ENCODE results near the gene PLCB1.

Gene PLCB1

GRCh38 chr20:8393381-8393780 lies 261.3 kb downstream of the PLCB1 start:
- TF ChIP-seq CTCF (IDR thresholded peaks at IDR 0.05), result no peak

GRCh38 chr20:8394308-8394945 lies 262.4 kb downstream of the PLCB1 start:
- TF ChIP-seq CTCF (IDR thresholded peaks at IDR 0.05), result no peak

GRCh38 chr20:8395956-8396355 lies 263.9 kb downstream of the PLCB1 start:
- TF ChIP-seq CTCF (IDR thresholded peaks at IDR 0.05), result no peak

- TF ChIP-seq CTCF (IDR thresholded peaks at IDR 0.05), result no peak
These were observed 266.4 kb downstream of the PLCB1 start for GRCh38 chr20:8398263-8399051.

- no peak for TF ChIP-seq CTCF (IDR thresholded peaks at IDR 0.05)
These were observed 267.9 kb downstream of the PLCB1 start for GRCh38 chr20:8399947-8400346.

- TF ChIP-seq CTCF (IDR thresholded peaks at IDR 0.05), result no peak
These were observed 268.4 kb downstream of the PLCB1 start for GRCh38 chr20:8400486-8400885.

GRCh38 chr20:8401556-8401955 lies 269.5 kb downstream of the PLCB1 start:
- no peak for TF ChIP-seq CTCF (IDR thresholded peaks at IDR 0.05)

Measured in LNCAP (cell line).